Panc1 (cell line): ENCODE measurements around the gene NHP2.

ENCODE experiments used
- POLR2AphosphoS5 ChIP-seq: IDR thresholded peaks from 2 replicates; pipeline ENCODE4 v1.6.1; 2012; ENCODE audit warnings: mild to moderate bottlenecking, low read depth, low read length, moderate library complexity
- TF ChIP-seq, protein P1 (sequence below): fragments of 450-650 bp; IDR thresholded peaks from 2 replicates; pipeline ENCODE4 v1.5.1; 2017; ENCODE audit warnings: mild to moderate bottlenecking
- TF ChIP-seq, protein P2 (sequence below), 2 experiments: IDR thresholded peaks; 2 replicates each; pipeline ENCODE4 v1.6.1; 2011 to 2012; ENCODE audit warnings: low read depth in 2 of 2, control low read depth in 1 of 2, low read length in 1 of 2, mild to moderate bottlenecking in 1 of 2, moderate library complexity in 1 of 2; ENCODE audit not compliant: insufficient read depth in 1 of 2

GRCh38 chr5:178202541-178202940, 48.9 kb upstream of the NHP2 start:
- TF ChIP-seq, protein P1, sequence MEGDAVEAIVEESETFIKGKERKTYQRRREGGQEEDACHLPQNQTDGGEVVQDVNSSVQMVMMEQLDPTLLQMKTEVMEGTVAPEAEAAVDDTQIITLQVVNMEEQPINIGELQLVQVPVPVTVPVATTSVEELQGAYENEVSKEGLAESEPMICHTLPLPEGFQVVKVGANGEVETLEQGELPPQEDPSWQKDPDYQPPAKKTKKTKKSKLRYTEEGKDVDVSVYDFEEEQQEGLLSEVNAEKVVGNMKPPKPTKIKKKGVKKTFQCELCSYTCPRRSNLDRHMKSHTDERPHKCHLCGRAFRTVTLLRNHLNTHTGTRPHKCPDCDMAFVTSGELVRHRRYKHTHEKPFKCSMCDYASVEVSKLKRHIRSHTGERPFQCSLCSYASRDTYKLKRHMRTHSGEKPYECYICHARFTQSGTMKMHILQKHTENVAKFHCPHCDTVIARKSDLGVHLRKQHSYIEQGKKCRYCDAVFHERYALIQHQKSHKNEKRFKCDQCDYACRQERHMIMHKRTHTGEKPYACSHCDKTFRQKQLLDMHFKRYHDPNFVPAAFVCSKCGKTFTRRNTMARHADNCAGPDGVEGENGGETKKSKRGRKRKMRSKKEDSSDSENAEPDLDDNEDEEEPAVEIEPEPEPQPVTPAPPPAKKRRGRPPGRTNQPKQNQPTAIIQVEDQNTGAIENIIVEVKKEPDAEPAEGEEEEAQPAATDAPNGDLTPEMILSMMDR, result no peak
- no peak for TF ChIP-seq POLR2AphosphoS5
- TF ChIP-seq, protein P2, sequence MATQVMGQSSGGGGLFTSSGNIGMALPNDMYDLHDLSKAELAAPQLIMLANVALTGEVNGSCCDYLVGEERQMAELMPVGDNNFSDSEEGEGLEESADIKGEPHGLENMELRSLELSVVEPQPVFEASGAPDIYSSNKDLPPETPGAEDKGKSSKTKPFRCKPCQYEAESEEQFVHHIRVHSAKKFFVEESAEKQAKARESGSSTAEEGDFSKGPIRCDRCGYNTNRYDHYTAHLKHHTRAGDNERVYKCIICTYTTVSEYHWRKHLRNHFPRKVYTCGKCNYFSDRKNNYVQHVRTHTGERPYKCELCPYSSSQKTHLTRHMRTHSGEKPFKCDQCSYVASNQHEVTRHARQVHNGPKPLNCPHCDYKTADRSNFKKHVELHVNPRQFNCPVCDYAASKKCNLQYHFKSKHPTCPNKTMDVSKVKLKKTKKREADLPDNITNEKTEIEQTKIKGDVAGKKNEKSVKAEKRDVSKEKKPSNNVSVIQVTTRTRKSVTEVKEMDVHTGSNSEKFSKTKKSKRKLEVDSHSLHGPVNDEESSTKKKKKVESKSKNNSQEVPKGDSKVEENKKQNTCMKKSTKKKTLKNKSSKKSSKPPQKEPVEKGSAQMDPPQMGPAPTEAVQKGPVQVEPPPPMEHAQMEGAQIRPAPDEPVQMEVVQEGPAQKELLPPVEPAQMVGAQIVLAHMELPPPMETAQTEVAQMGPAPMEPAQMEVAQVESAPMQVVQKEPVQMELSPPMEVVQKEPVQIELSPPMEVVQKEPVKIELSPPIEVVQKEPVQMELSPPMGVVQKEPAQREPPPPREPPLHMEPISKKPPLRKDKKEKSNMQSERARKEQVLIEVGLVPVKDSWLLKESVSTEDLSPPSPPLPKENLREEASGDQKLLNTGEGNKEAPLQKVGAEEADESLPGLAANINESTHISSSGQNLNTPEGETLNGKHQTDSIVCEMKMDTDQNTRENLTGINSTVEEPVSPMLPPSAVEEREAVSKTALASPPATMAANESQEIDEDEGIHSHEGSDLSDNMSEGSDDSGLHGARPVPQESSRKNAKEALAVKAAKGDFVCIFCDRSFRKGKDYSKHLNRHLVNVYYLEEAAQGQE (IDR thresholded peaks at IDR 0.05; ENCODE audit: insufficient read depth in 1 of 2, low read depth in 2 of 2, low read length in 1 of 2), result no peak
